Heart left ventricle (tissue), 16 donors: ENCODE measurements around the gene SPSB4. TPM values are rescaled to one million over a fixed set of nuclear protein-coding genes. Genes with fewer than 3 reads are reported as not detected.

Experiments
- ATAC-seq, 4 donors: fragments of 200-7000 bp; cut with Tn5 transposase; one replicate each; pipeline ENCODE4 v1.9.1; 2020 to 2022; ENCODE audit warnings: moderate library complexity in 4 of 4, mild to moderate bottlenecking in 3 of 4, moderate number of reproducible peaks in 1 of 4
- DNase-seq, 5 donors: peaks; one replicate each; pipeline ENCODE4 v3.0.0-alpha.2; 2020
- H3K27ac ChIP-seq, 12 donors: fragments of 200-600 bp; sonication (generic) in 4 of 12; one replicate each; pipeline versions ENCODE4 v1.5.0 to v1.8.0; 2016 to 2022; ENCODE audit warnings: mild to moderate bottlenecking in 2 of 12
- H3K27me3 ChIP-seq, 9 donors: fragments of 200-600 bp; sonication (generic) in 2 of 9; one replicate each; pipeline versions ENCODE4 v1.5.1 to v1.8.0; 2016 to 2022; ENCODE audit warnings: mild to moderate bottlenecking in 3 of 9
- H3K36me3 ChIP-seq, 9 donors: fragments of 200-600 bp; sonication (generic) in 2 of 9; one replicate each; pipeline versions ENCODE4 v1.5.0 to v1.8.0; 2018 to 2022; ENCODE audit warnings: mild to moderate bottlenecking in 2 of 9
- H3K4me1 ChIP-seq, 12 donors: fragments of 200-600 bp; sonication (generic) in 4 of 12; one replicate each; pipeline versions ENCODE4 v1.5.0 to v1.8.0; 2016 to 2022; ENCODE audit warnings: mild to moderate bottlenecking in 3 of 12
- H3K4me3 ChIP-seq, 12 donors: fragments of 200-600 bp; sonication (generic) in 4 of 12; one replicate each; pipeline versions ENCODE4 v1.5.0 to v1.8.0; 2017 to 2022; ENCODE audit warnings: mild to moderate bottlenecking in 9 of 12, moderate library complexity in 4 of 12
- H3K9me3 ChIP-seq, 12 donors: fragments of 200-600 bp; sonication (generic) in 4 of 12; one replicate each; pipeline versions ENCODE4 v1.5.0 to v1.8.0; 2016 to 2022; ENCODE audit warnings: mild to moderate bottlenecking in 1 of 12
- POLR2A ChIP-seq, 2 donors: fragments of 450-650 bp; IDR thresholded peaks; one replicate each; pipeline ENCODE4 v1.6.1; 2017; ENCODE audit warnings: antibody characterized with exemption in 2 of 2, mild to moderate bottlenecking in 2 of 2, moderate library complexity in 2 of 2
- WGBS, 4 donors: extraction: QIAGEN DNeasy Blood & Tissue Kit in 2 of 4; methylation state at CpG; one replicate each; pipeline versions ENCODE4 v1.1.5 to v1.1.7; 2013 to 2018; 5-methylcytosine and 5-hydroxymethylcytosine counted together
- intact Hi-C, 10 donors: fragments of 100-400 bp; cut with DNase I; formaldehyde crosslinking; loops; one replicate each; pipeline versions ENCODE4 v1.11.1 to v1.14.2; 2022
- polyA plus RNA-seq, 2 donors: library from polyadenylated mRNA; stranded (reverse); fragments of 200-250 nt; gene quantifications; one replicate each; pipeline ENCODE4 v1.2.3, GENCODE V29; 2013
- total RNA-seq, 9 donors: library from RNA; depleted of rRNA in 2 of 9; stranded (reverse); fragments of >200 nt in 2 of 9; fragmentation: NEBNext Ultra II Directional in 3 of 9; extraction: Animal tissue kit (Norgen Biotek cat#: 25700) in 3 of 9; gene quantifications; one replicate each; pipeline versions ENCODE4 v1.1.0 to v1.2.4, GENCODE V29; 2016 to 2023
- TF ChIP-seq, protein P1 (sequence below), 12 donors: fragments of 200-600 bp; sonication (generic) in 4 of 12; IDR thresholded peaks; one replicate each; pipeline versions ENCODE4 v1.5.0 to v1.8.0; 2018 to 2022; ENCODE audit warnings: antibody characterized with exemption in 12 of 12, mild to moderate bottlenecking in 5 of 12
- donor health status: ischemic (EF 13 %, LVEDD 7.1; RV severe dilation, severe dysfunction).
- donor health status: healthy with polysubstance abuse.
- donor health status: DM: no; HTN: yes; CAD: no.
- donor health status: DM: no; HTN: no; CAD: no.
- donor health status: ischemic (EF 25% LVEDD 6.9; RV normal size, moderate dysfunction).
- donor health status: ischemic (EF 25% LVEDD 5.7; RV mildly dilated, moderate dysfunction).
- donor health status: healthy.
- donor health status: DM: yes; HTN: yes; CAD: no.
- donor health status: ischemic (EF 35%, LVEDD 5.7; RV mildly dilated, moderate dysfunction).
- donor health status: nonischemic (EF 11% LVEDD 7.7; RV severe dilation, severe dysfunction).
- donor health status: DM: yes; HTN: yes; CAD: no.
- donor health status: PGD.
- donor health status: ischemic (EF 29% LVEDD 5.4; RV normal size, mild dysfunction).
- donor health status: nonischemic (EF 23%, LVEDD 6.1; RV moderate dilation, normal function).

The SPSB4 gene
- total and polyA plus RNA-seq, 11 donors: 3.3 to 11.1 (median 4.8) TPM

DNA sequence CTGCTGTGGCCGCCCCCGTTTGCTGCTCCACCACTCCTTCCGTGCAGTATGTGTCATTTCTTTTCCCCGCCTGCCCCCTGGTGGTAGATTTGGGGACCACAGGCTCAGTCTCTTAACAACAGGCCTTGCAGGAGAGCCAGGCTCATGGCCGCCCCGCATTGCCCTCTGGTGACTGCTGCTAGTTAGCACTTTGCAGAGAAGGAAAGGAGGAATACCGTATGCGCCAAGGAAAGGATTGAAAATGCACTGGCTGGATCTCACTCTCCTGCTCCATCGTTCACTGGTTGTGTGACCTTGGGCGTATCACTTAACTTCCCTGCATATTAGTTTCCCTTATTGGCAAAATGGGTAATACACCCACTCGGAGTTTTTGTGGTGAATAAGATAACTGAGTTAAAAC is 141.2 kb downstream of the SPSB4 start:
- Histone ChIP-seq H3K9me3 (no peaks in the 10 kb centered on the region), H3K27me3 (peaks cover 0 to 5% (median 0%) of the 10 kb centered on the region in 9 donors), H3K27ac (no peak overlapping the region), H3K36me3 (no peaks in the 10 kb centered on the region), H3K4me3 (no peak overlapping the region), H3K4me1 (peaks cover 0 to 2% (median 0%) of the 10 kb centered on the region in 12 donors)
- TF ChIP-seq, protein P1, sequence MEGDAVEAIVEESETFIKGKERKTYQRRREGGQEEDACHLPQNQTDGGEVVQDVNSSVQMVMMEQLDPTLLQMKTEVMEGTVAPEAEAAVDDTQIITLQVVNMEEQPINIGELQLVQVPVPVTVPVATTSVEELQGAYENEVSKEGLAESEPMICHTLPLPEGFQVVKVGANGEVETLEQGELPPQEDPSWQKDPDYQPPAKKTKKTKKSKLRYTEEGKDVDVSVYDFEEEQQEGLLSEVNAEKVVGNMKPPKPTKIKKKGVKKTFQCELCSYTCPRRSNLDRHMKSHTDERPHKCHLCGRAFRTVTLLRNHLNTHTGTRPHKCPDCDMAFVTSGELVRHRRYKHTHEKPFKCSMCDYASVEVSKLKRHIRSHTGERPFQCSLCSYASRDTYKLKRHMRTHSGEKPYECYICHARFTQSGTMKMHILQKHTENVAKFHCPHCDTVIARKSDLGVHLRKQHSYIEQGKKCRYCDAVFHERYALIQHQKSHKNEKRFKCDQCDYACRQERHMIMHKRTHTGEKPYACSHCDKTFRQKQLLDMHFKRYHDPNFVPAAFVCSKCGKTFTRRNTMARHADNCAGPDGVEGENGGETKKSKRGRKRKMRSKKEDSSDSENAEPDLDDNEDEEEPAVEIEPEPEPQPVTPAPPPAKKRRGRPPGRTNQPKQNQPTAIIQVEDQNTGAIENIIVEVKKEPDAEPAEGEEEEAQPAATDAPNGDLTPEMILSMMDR (IDR thresholded peaks at IDR 0.05): peak; percentile 96 to 100 (median 98)
- no peak for TF ChIP-seq POLR2A (IDR thresholded peaks at IDR 0.05)
- WGBS, 4 donors: 9 to 13% (median 10%) methylated on average over 11 of the region's 11 CpGs
- intact Hi-C loops: loop anchor here (1.0 to 10.0 kb wide), 9 partner anchors 85 to 298 kb away; partner anchors contain the start of gene SPSB4 (in 1 of the 10)
- ATAC-seq: peak; percentile 92 to 99 (median 99)
- peak; percentile 92 to 97 (median 94) for DNase-seq

DNA sequence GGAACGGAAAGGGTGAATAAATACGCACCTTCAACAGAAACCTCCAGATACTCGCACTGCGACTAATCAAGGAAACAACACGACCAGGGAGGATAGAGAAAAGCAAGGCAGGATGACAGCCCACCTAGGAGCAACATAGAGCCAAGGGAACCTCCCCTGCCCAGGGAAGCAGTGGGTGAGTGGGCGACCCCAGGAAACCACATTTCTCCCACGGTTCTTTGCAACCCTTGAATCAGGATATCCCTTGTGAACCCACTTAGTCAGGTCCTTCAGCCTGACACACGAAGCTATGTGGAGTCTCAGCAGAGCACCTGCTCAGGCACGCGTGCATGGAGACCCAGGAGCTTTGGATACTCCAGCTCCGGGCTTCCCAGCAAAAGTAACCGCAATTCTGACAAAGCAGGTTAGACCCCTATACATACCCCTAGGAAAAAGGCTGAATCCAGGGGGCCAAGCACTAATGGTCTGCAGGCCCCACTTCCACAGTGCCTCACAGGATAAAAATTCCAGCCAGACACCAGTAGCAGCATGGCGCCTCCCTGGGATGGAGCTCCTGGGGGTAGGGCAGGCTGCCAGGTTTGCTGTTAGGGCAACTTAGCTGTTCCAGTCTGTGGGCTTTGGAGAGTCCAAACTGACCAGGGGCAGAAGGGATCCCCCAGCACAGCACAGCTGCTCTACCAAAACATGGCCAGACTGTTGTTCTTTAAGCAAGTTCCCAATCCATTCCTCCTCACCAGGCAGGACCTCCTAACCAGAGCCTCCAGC is 142.1 kb downstream of the SPSB4 start:
- no peak overlapping the region for H3K4me3 ChIP-seq
- H3K9me3 ChIP-seq: no peaks in the 10 kb centered on the region
- ATAC-seq (no peak), DNase-seq (no peak)
- intact Hi-C loops: loop anchor here in 9 of 10 donors (2.0 to 10.0 kb wide), 7 partner anchors 86 to 298 kb away; partner anchors contain the start of gene SPSB4 (in 1 of the 9)
- no peaks in the 10 kb centered on the region for H3K36me3 ChIP-seq
- H3K27ac ChIP-seq: no peak overlapping the region
- 79 to 97% (median 83%) methylated on average over 10 to 13 of the region's 13 CpGs for WGBS, 4 donors
- peaks cover 0 to 2% (median 0%) of the 10 kb centered on the region in 12 donors for H3K4me1 ChIP-seq
- H3K27me3 ChIP-seq: peaks cover 0 to 5% (median 0%) of the 10 kb centered on the region in 9 donors
- TF ChIP-seq POLR2A (IDR thresholded peaks at IDR 0.05): no peak
- TF ChIP-seq, protein P1 (IDR thresholded peaks at IDR 0.05): no peak

Other genes starting within 250 kb of the SPSB4 start
- 10 to 100 TPM; 48.1 to 78.0 (median 63.0) TPM for gene SLC25A36, start 109.5 kb upstream of the SPSB4 start, total RNA-seq
- 10 to 100 TPM; 36.0 to 40.7 TPM for gene SLC25A36, start 109.5 kb upstream of the SPSB4 start, polyA plus RNA-seq
- gene PXYLP1, start 180.5 kb downstream of the SPSB4 start, total RNA-seq: 10 to 100 TPM; 15.1 to 30.6 (median 21.2) TPM
- 10 to 100 TPM in 1 of 2 donors, 1 to 10 TPM in 1; 7.3 to 27.7 TPM for gene PXYLP1, start 180.5 kb downstream of the SPSB4 start, polyA plus RNA-seq